Endothelial cell of umbilical vein (primary cell): ENCODE results near the gene GEN1. TPM values are rescaled to one million over a fixed set of nuclear protein-coding genes. Genes with fewer than 3 reads are reported as not detected.

Experiments
- BruUV-seq: library from RNA; stranded (reverse); fragments of 400-500 nt; replicated peaks from 2 replicates; lab custom pipeline; 2021; lab: Mats Ljungman, UMichigan
- CTCF ChIA-PET: fragments of 300-600, 350-600 bp; sonication (Branson Sonifier 250); formaldehyde crosslinking; loops from one replicate; lab custom pipeline; 2021; ENCODE audit warnings: antibody characterized with exemption, inconsistent platforms; lab: Charles Lee
- POLR2A ChIA-PET: fragments of 300-600, 350-600 bp; sonication (Branson Sonifier 250); formaldehyde crosslinking; loops from one replicate; lab custom pipeline; 2021; ENCODE audit warnings: antibody characterized with exemption, inconsistent platforms; lab: Charles Lee
- DNase-seq: peaks from one replicate; pipeline ENCODE4 v3.0.0-alpha.2; 2011; ENCODE audit warnings: low read depth, low spot score
- FAIRE-seq: peaks from 2 replicates; lab custom pipeline; 2011; peaks lifted over from hg19 to GRCh38; lab: Jason Lieb, UNC
- H2AFZ ChIP-seq: 2 replicates; pipeline ENCODE4 v1.6.0; 2012; ENCODE audit warnings: low read depth, low read length, control low read depth, inconsistent platforms
- H3K27ac ChIP-seq: 2 replicates; pipeline ENCODE4 v1.5.1; 2011; ENCODE audit warnings: low read depth, mild to moderate bottlenecking, control low read depth, low read length, moderate library complexity; ENCODE audit not compliant: insufficient read depth
- H3K27me3 ChIP-seq, 2 experiments: 2 replicates each; pipeline versions ENCODE4 v1.6.0 to v1.6.1; 2011; ENCODE audit warnings: low read length in 2 of 2, mixed read lengths in 1 of 2; ENCODE audit not compliant: control insufficient read depth in 2 of 2, insufficient read depth in 2 of 2
- H3K36me3 ChIP-seq, 2 experiments: 2 replicates in 1 of 2; 3 replicates in 1 of 2; pipeline ENCODE4 v1.5.1; 2011; ENCODE audit warnings: low read length in 2 of 2, mild to moderate bottlenecking in 1 of 2, moderate library complexity in 1 of 2; ENCODE audit not compliant: control insufficient read depth in 2 of 2, insufficient read depth in 2 of 2; ENCODE audit errors: extremely low read depth in 1 of 2
- H3K4me1 ChIP-seq: 3 replicates; pipeline ENCODE4 v1.5.1; 2011; ENCODE audit warnings: mild to moderate bottlenecking, low read length; ENCODE audit not compliant: control insufficient read depth, insufficient read depth; ENCODE audit errors: extremely low read depth
- H3K4me2 ChIP-seq: 2 replicates; pipeline ENCODE4 v1.6.1; 2011; ENCODE audit warnings: low read length, control low read depth, mixed read lengths; ENCODE audit not compliant: insufficient read depth
- H3K4me3 ChIP-seq, 3 experiments: fragments of 200-600 bp in 1 of 3; sonication (generic), shearing (Covaris generic) in 1 of 3; replicated peaks in 1 of 3; 2 replicates each; pipeline ENCODE4 v1.5.1; 2011 to 2016; ENCODE audit warnings: control low read depth in 3 of 3, low read length in 3 of 3, mild to moderate bottlenecking in 2 of 3, inconsistent platforms in 1 of 3, low read depth in 1 of 3, moderate library complexity in 1 of 3; ENCODE audit not compliant: insufficient read depth in 1 of 3
- H3K79me2 ChIP-seq: 2 replicates; pipeline ENCODE4 v1.6.0; 2012; ENCODE audit warnings: low read length, inconsistent platforms; ENCODE audit not compliant: control insufficient read depth, insufficient read depth
- H3K9ac ChIP-seq: replicated peaks from 2 replicates; pipeline ENCODE3; 2011; ENCODE audit warnings: low read length, control low read depth; ENCODE audit not compliant: insufficient read depth; ENCODE audit errors: extremely low read depth
- H3K9me1 ChIP-seq: replicated peaks from 3 replicates; pipeline ENCODE4 v1.6.0; 2011; ENCODE audit warnings: mild to moderate bottlenecking, low read length; ENCODE audit not compliant: control insufficient read depth, insufficient read depth; ENCODE audit errors: extremely low read depth
- H3K9me3 ChIP-seq: replicated peaks from 2 replicates; pipeline ENCODE4 v1.5.1; 2012; ENCODE audit warnings: low read length, inconsistent platforms; ENCODE audit not compliant: control insufficient read depth, insufficient read depth
- H4K20me1 ChIP-seq: replicated peaks from 2 replicates; pipeline ENCODE3; 2011; ENCODE audit warnings: mild to moderate bottlenecking, low read length; ENCODE audit not compliant: control insufficient read depth, insufficient read depth; ENCODE audit errors: extremely low read depth
- EZH2 ChIP-seq: IDR thresholded peaks from 2 replicates; pipeline ENCODE4 v1.6.1; 2012; ENCODE audit warnings: borderline replicate concordance, low read depth, mild to moderate bottlenecking, moderate library complexity, low read length, inconsistent platforms; ENCODE audit not compliant: severe bottlenecking
- MYC ChIP-seq: IDR thresholded peaks from one replicate; pipeline ENCODE4 v1.6.1; 2011; ENCODE audit warnings: mild to moderate bottlenecking, low read depth, low read length
- dilution Hi-C: fragments of 300-500 bp; cut with MboI; formaldehyde crosslinking; loops from one replicate; pipeline ENCODE4 v1.15.0; 2019; ENCODE audit warnings: low sequenced_read_pairs; ENCODE audit not compliant: extremely low pct_ligation_motif_present
- intact Hi-C: fragments of 100-400 bp; cut with micrococcal nuclease; formaldehyde crosslinking; loops from one replicate; pipeline ENCODE4 v1.10.0; 2022
- polyA plus RNA-seq, 4 experiments: library from polyadenylated mRNA; depleted of rRNA in 3 of 4; stranded (reverse) in 3 of 4; unstranded in 1 of 4; fragments of >200 nt; gene quantifications; 2 replicates each; pipeline versions ENCODE4 v1.2.1 to v1.2.3, GENCODE V29; 2011 to 2012; ENCODE audit warnings: missing spikeins in 1 of 4
- total RNA-seq: library from RNA; stranded (reverse); gene quantifications from 2 replicates; pipeline ENCODE4 v1.2.3, GENCODE V29; 2021
- TF ChIP-seq, protein P1 (sequence below), 2 donors: IDR thresholded peaks; 1 replicate in 1 of 2; 2 replicates in 1 of 2; pipeline ENCODE4 v1.5.1; 2011; ENCODE audit warnings: low read length in 2 of 2, mild to moderate bottlenecking in 2 of 2, moderate library complexity in 2 of 2, control low read depth in 1 of 2, inconsistent platforms in 1 of 2, low read depth in 1 of 2; ENCODE audit not compliant: insufficient read depth in 1 of 2; ENCODE audit errors: extremely low read depth in 1 of 2

GEN1 gene
- total and polyA plus RNA-seq, 2 donors (not counting 3 experiments of a cell fraction or from before 2014, with no cell fraction given), result 8.1 to 29.6 TPM

DNA sequence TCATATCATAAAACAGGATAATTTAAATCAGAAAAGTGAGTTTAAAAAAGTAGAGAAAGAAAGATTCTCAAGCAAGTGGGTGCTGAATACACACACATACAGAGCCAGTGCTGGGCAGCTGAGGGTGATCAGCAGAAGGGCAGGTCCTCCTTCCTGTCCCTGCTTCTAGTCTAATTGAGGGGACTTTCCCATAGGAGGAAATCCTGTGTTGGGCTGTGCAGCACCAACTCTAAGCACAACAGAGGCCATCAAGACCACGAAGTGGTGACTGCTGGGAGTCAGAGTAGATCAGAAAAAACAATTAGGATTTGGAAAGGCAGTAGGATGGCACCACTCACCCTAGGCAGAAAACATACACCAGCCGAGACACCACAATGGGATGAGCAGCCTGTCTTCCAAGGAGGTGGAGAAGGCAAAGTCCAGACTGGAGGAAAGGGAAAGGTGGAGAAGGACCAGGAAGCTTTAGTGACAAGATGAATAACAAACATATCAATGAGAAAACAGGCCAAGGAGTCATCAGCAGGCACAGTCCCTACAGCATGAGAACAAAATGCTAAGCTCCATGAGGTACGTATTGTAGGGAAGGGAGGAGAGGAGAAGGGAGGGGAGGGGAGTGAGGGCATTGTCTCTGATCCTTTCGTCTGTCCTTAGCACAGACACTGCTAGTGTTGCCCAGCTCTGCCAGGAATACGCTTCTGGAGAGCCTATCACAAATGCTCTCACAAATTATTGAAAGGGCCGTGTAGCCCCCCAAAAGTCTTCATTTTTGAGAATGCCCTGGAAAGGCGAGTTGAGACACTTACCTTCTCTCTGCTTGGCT lies 45.6 kb downstream of the GEN1 start:
- CTCF ChIA-PET, result interaction anchor here (0.7 kb wide), 1 partner anchor 8 kb away, joined by 3 read pairs; no protein-coding TSS in a partner anchor

More for the DNA sequence above, 45.6 kb downstream of the GEN1 start:
- Histone ChIP-seq H3K9me1 (no peaks in the 10 kb centered on the region), H3K79me2 (no peaks in the 10 kb centered on the region), H3K4me1 (no peaks in the 10 kb centered on the region), H2AFZ (no peak overlapping the region), H3K9ac (no peak overlapping the region), H3K4me2 (no peak overlapping the region), H3K4me3 (no peak overlapping the region), H3K27me3 (peaks cover 9 to 11% of the 10 kb centered on the region in 2 experiments), H3K9me3 (no peaks in the 10 kb centered on the region), H4K20me1 (no peaks in the 10 kb centered on the region), H3K27ac (no peak overlapping the region), H3K36me3 (no peaks in the 10 kb centered on the region)
- dilution Hi-C loops (no loop called here), intact Hi-C loops (no loop called here)
- BruUV-seq, result no TSS peak
- TF ChIP-seq, protein P1, sequence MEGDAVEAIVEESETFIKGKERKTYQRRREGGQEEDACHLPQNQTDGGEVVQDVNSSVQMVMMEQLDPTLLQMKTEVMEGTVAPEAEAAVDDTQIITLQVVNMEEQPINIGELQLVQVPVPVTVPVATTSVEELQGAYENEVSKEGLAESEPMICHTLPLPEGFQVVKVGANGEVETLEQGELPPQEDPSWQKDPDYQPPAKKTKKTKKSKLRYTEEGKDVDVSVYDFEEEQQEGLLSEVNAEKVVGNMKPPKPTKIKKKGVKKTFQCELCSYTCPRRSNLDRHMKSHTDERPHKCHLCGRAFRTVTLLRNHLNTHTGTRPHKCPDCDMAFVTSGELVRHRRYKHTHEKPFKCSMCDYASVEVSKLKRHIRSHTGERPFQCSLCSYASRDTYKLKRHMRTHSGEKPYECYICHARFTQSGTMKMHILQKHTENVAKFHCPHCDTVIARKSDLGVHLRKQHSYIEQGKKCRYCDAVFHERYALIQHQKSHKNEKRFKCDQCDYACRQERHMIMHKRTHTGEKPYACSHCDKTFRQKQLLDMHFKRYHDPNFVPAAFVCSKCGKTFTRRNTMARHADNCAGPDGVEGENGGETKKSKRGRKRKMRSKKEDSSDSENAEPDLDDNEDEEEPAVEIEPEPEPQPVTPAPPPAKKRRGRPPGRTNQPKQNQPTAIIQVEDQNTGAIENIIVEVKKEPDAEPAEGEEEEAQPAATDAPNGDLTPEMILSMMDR (IDR thresholded peaks at IDR 0.05; ENCODE audit: extremely low read depth in 1 of 2, insufficient read depth in 1 of 2, low read depth in 1 of 2, low read length in 2 of 2), result no peak
- TF ChIP-seq MYC (no peak), EZH2 (no peak)
- DNase-seq (no peak), FAIRE-seq (no peak)
- POLR2A ChIA-PET, result no interaction called here
